A549 (cell line): ENCODE results near the gene PRSS12. TPM values are rescaled to one million over a fixed set of nuclear protein-coding genes. Genes with fewer than 3 reads are reported as not detected.

ENCODE experiments used
- ATAC-seq, 2 experiments: fragments of 200-7000 bp in 1 of 2; fragments of >200 bp in 1 of 2; cut with Nextera tagmentation in 1 of 2; cut with Tn5 transposase in 1 of 2; 3 replicates each; pipeline versions ENCODE4 v1.8.0 to v1.9.1; 2018 to 2020; ENCODE audit warnings: mild to moderate bottlenecking in 1 of 2, moderate library complexity in 1 of 2
- CTCF ChIA-PET: fragments of 300-600 bp; sonication (Branson Sonifier 250); formaldehyde crosslinking; extraction: SDS; loops from one replicate; lab custom pipeline; 2021; ENCODE audit warnings: antibody characterized with exemption, inconsistent platforms; lab: Yijun Ruan, JAX
- POLR2A ChIA-PET: fragments of 350-600 bp; formaldehyde crosslinking; extraction: SDS; loops from one replicate; lab custom pipeline; 2021; ENCODE audit warnings: antibody characterized with exemption, inconsistent platforms; lab: Yijun Ruan, JAX
- DNase-seq, 2 experiments: peaks; one replicate each; pipeline versions ENCODE4 v3.0.0 to v3.0.0-alpha.2; 2011 to 2016; ENCODE audit warnings: low read depth in 1 of 2, low spot score in 1 of 2
- FAIRE-seq: peaks from 2 replicates; lab custom pipeline; 2011; peaks lifted over from hg19 to GRCh38; lab: Jason Lieb, UNC
- H3K27ac ChIP-seq, 2 experiments: fragments of >200 bp; sonication (Bioruptor Twin); formaldehyde crosslinking; 3 replicates each; pipeline ENCODE4 v1.5.1; 2016 to 2017
- H3K4me1 ChIP-seq: fragments of >200 bp; sonication (Bioruptor Twin); formaldehyde crosslinking; 3 replicates; pipeline ENCODE4 v1.6.1; 2016
- H3K4me2 ChIP-seq: fragments of >200 bp; sonication (Bioruptor Twin); formaldehyde crosslinking; 3 replicates; pipeline ENCODE4 v1.6.1; 2016
- H3K4me3 ChIP-seq: fragments of >200 bp; sonication (Bioruptor Twin); formaldehyde crosslinking; 3 replicates; pipeline ENCODE4 v1.5.1; 2016
- H3K9me3 ChIP-seq: fragments of >200 bp; sonication (Bioruptor Twin); formaldehyde crosslinking; 3 replicates; pipeline ENCODE4 v1.6.1; 2016
- CBX2 ChIP-seq: fragments of 200-600 bp; sonication (generic); IDR thresholded peaks from 2 replicates; pipeline ENCODE4 v1.6.1; 2016; ENCODE audit warnings: low read depth, mild to moderate bottlenecking, borderline replicate concordance
- CBX8 ChIP-seq: fragments of 200-600 bp; sonication (generic); IDR thresholded peaks from 2 replicates; pipeline ENCODE4 v1.6.1; 2016
- CHD4 ChIP-seq: fragments of 200-600 bp; sonication (generic); IDR thresholded peaks from 2 replicates; pipeline ENCODE4 v1.6.1; 2016; ENCODE audit warnings: antibody characterized with exemption, mild to moderate bottlenecking, borderline replicate concordance
- CTCF ChIP-seq: fragments of >200 bp; sonication (Bioruptor Twin); formaldehyde crosslinking; IDR thresholded peaks from 3 replicates; pipeline ENCODE4 v1.5.1; 2016
- EHF ChIP-seq: fragments of 250-450 bp; sonication (Bioruptor Pico); IDR thresholded peaks from 2 replicates; pipeline ENCODE4 v1.5.0; 2020; ENCODE audit warnings: mild to moderate bottlenecking
- FOSB ChIP-seq: fragments of 250-450 bp; sonication (Bioruptor Pico); IDR thresholded peaks from 2 replicates; pipeline ENCODE4 v1.5.0; 2020; ENCODE audit warnings: mild to moderate bottlenecking, moderate library complexity
- FOSL2 ChIP-seq, 2 experiments: fragments of 450-650 bp in 1 of 2; fragments of >200 bp in 1 of 2; sonication (Bioruptor Twin) in 1 of 2; formaldehyde crosslinking; IDR thresholded peaks; 2 replicates each; pipeline versions ENCODE4 v1.5.0 to v1.6.1; 2016 to 2020; ENCODE audit warnings: mild to moderate bottlenecking in 1 of 2, moderate library complexity in 1 of 2
- FOXS1 ChIP-seq: fragments of 250-450 bp; sonication (Bioruptor Pico); IDR thresholded peaks from 2 replicates; pipeline ENCODE4 v1.5.0; 2020; ENCODE audit warnings: mild to moderate bottlenecking, moderate library complexity
- GATA3 ChIP-seq: IDR thresholded peaks from 2 replicates; pipeline ENCODE4 v1.6.1; 2012; ENCODE audit warnings: borderline replicate concordance
- HDAC2 ChIP-seq: fragments of 200-600 bp; sonication (generic); IDR thresholded peaks from 2 replicates; pipeline ENCODE4 v1.6.1; 2016
- HEYL ChIP-seq: fragments of 250-450 bp; sonication (Bioruptor Pico); IDR thresholded peaks from 2 replicates; pipeline ENCODE4 v1.8.0; 2021; ENCODE audit warnings: mild to moderate bottlenecking, moderate library complexity
- HOXA7 ChIP-seq: fragments of 250-450 bp; sonication (Bioruptor Pico); IDR thresholded peaks from 2 replicates; pipeline ENCODE4 v1.5.0; 2020; ENCODE audit warnings: mild to moderate bottlenecking, moderate library complexity
- KDM5A ChIP-seq: fragments of 200-600 bp; sonication (generic); IDR thresholded peaks from 2 replicates; pipeline ENCODE4 v1.6.1; 2016; ENCODE audit warnings: antibody characterized with exemption, mild to moderate bottlenecking
- RAD21 ChIP-seq, 2 experiments: fragments of >200 bp in 1 of 2; sonication (Bioruptor Twin) in 1 of 2; formaldehyde crosslinking in 1 of 2; IDR thresholded peaks in 1 of 2; conservative IDR thresholded peaks in 1 of 2; 2 replicates in 1 of 2; 3 replicates in 1 of 2; pipeline ENCODE4 v1.6.1; 2012 to 2018; ENCODE audit warnings: inconsistent platforms in 1 of 2
- RNF2 ChIP-seq: fragments of 200-600 bp; sonication (generic); IDR thresholded peaks from 2 replicates; pipeline ENCODE4 v1.6.1; 2016; ENCODE audit warnings: low read depth, mild to moderate bottlenecking, antibody characterized with exemption, moderate library complexity, borderline replicate concordance
- SMC3 ChIP-seq: fragments of >200 bp; sonication (Bioruptor Twin); formaldehyde crosslinking; IDR thresholded peaks from 3 replicates; pipeline ENCODE4 v1.6.1; 2018; ENCODE audit warnings: inconsistent platforms
- TP53 ChIP-seq: fragments of 250-450 bp; sonication (Bioruptor Pico); IDR thresholded peaks from 2 replicates; pipeline ENCODE4 v1.5.0; 2021; ENCODE audit warnings: mild to moderate bottlenecking, moderate library complexity
- WGBS: methylation state at CpG from one replicate; pipeline ENCODE4 v1.1.6; 2017; ENCODE audit errors: missing lambda C conversion rate; 5-methylcytosine and 5-hydroxymethylcytosine counted together
- polyA plus RNA-seq, 4 experiments: library from polyadenylated mRNA; depleted of rRNA in 3 of 4; stranded (reverse); fragments of >200 nt; fragmentation: RNase III in 1 of 4; extraction: RNeasy Plus Mini Kit Qiagen cat#74134 plus additional on column Dnase treatment in 1 of 4; gene quantifications; 2 replicates in 3 of 4; 3 replicates in 1 of 4; pipeline ENCODE4 v1.2.3, GENCODE V29; 2011 to 2017
- TF ChIP-seq, protein P1 (sequence below): fragments of 450-650 bp; IDR thresholded peaks from 2 replicates; pipeline ENCODE4 v1.6.1; 2014; ENCODE audit warnings: antibody characterized with exemption

Gene PRSS12
- polyA plus RNA-seq, 2 of the 4 experiments (the other 2 are of a cell fraction), result 0.34 to 0.36 TPM

DNA sequence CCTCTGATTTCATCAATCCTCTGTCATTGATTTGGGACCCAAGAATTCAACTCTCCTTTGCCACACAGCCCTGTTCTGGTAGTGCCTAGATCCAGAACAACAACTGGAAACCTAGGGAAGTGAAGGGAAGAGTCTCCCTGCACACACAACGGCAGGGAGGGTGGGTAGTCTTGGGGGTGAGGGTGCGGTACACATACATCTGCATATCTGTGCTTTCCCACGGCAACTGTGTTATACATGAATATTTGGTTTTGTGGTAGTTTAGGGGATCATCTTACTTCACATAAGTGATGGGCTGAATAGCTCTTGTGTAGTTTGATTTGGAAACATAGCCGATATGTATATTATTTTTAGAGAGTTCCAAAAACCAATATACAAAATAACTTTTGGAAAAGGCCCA, 3.3 kb upstream of the PRSS12 start (continued):
- TF ChIP-seq CTCF, result no peak
- TF ChIP-seq, all 56 proteins: peak for 0

GRCh38 chr4:118354913-118355312, 2.1 kb upstream of the PRSS12 start:
- ChIA-PET CTCF (interaction anchor here (3.4 kb wide), 1 partner anchor 12 kb away, joined by 11 read pairs; no protein-coding TSS in a partner anchor), POLR2A (no interaction called here)
- no peak overlapping the region for H3K27ac ChIP-seq
- H3K4me2 ChIP-seq, result no peak overlapping the region
- H3K9me3 ChIP-seq, result no peaks in the 10 kb centered on the region
- TF ChIP-seq HOXA7 (CRISPR knock-in tag) (no peak), CBX8 (no peak), HDAC2 (no peak), RNF2 (no peak), FOSL2 (IDR thresholded peaks at IDR 0.05) (no peak), FOSL2 (CRISPR knock-in tag; IDR thresholded peaks at IDR 0.05) (no peak), CBX2 (no peak), FOXS1 (no peak), KDM5A (no peak), GATA3 (no peak), CTCF (no peak), FOSB (CRISPR knock-in tag) (no peak), TP53 (no peak), EHF (CRISPR knock-in tag) (no peak), SMC3 (no peak), RAD21 (conservative IDR thresholded peaks at IDR 0.05 in 1 of 2, IDR thresholded peaks at IDR 0.05 in 1 of 2) (no peak), CHD4 (no peak)
- TF ChIP-seq, protein P1, sequence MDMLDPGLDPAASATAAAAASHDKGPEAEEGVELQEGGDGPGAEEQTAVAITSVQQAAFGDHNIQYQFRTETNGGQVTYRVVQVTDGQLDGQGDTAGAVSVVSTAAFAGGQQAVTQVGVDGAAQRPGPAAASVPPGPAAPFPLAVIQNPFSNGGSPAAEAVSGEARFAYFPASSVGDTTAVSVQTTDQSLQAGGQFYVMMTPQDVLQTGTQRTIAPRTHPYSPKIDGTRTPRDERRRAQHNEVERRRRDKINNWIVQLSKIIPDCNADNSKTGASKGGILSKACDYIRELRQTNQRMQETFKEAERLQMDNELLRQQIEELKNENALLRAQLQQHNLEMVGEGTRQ, result no peak
- ATAC-seq (no peak), DNase-seq (no peak), FAIRE-seq (no peak)
- no peaks in the 10 kb centered on the region for H3K4me1 ChIP-seq
- H3K4me3 ChIP-seq, result no peak overlapping the region
- 17% methylated on average over 2 of the region's 2 CpGs for WGBS

- POLR2A ChIA-PET, result no interaction called here
- peak overlapping the region in 1 of 2 experiments; percentile 81; a peak in 1 of 6 replicates for H3K27ac ChIP-seq
- ATAC-seq (no peak), FAIRE-seq (no peak), DNase-seq (no peak)
- CTCF ChIA-PET, result interaction anchor here (1.1 to 3.4 kb wide), 11 partner anchors 9 to 64 kb away, joined by 3 to 13 read pairs (median 5); no protein-coding TSS in a partner anchor
- peak; percentile 87 for TF ChIP-seq CBX8
- no peak for TF ChIP-seq HEYL (CRISPR knock-in tag)
- WGBS, result 55% methylated on average over 8 of the region's 8 CpGs
- H3K4me2 ChIP-seq, result peak overlapping the region; percentile 97
- peak overlapping the region; percentile 70 for H3K4me3 ChIP-seq
- no peaks in the 10 kb centered on the region for H3K9me3 ChIP-seq
- no peaks in the 10 kb centered on the region for H3K4me1 ChIP-seq
Observed at GRCh38 chr4:118353534-118354030, 779 bp upstream of the PRSS12 start.
